Measurements from ENCODE around the gene GCNA.

Gene GCNA

GRCh38 chrX:71615056-71615455 is 36.8 kb downstream of the GCNA start:
- no peak for DNase-seq (ENCODE audit: low read depth)
- TF ChIP-seq, protein P1, sequence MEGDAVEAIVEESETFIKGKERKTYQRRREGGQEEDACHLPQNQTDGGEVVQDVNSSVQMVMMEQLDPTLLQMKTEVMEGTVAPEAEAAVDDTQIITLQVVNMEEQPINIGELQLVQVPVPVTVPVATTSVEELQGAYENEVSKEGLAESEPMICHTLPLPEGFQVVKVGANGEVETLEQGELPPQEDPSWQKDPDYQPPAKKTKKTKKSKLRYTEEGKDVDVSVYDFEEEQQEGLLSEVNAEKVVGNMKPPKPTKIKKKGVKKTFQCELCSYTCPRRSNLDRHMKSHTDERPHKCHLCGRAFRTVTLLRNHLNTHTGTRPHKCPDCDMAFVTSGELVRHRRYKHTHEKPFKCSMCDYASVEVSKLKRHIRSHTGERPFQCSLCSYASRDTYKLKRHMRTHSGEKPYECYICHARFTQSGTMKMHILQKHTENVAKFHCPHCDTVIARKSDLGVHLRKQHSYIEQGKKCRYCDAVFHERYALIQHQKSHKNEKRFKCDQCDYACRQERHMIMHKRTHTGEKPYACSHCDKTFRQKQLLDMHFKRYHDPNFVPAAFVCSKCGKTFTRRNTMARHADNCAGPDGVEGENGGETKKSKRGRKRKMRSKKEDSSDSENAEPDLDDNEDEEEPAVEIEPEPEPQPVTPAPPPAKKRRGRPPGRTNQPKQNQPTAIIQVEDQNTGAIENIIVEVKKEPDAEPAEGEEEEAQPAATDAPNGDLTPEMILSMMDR (IDR thresholded peaks at IDR 0.05; ENCODE audit: low read length, missing control alignments) = no peak
- no peak overlapping the region for H3K4me3 ChIP-seq (replicated peaks; ENCODE audit: low read depth, low read length)

- no peak for DNase-seq (ENCODE audit: low read depth)
- no peak overlapping the region for H3K4me3 ChIP-seq (replicated peaks; ENCODE audit: low read depth, low read length)
- TF ChIP-seq, protein P1 (IDR thresholded peaks at IDR 0.05; ENCODE audit: low read length, missing control alignments) = no peak
Observed at GRCh38 chrX:71615954-71616353, 37.7 kb downstream of the GCNA start.

DNA sequence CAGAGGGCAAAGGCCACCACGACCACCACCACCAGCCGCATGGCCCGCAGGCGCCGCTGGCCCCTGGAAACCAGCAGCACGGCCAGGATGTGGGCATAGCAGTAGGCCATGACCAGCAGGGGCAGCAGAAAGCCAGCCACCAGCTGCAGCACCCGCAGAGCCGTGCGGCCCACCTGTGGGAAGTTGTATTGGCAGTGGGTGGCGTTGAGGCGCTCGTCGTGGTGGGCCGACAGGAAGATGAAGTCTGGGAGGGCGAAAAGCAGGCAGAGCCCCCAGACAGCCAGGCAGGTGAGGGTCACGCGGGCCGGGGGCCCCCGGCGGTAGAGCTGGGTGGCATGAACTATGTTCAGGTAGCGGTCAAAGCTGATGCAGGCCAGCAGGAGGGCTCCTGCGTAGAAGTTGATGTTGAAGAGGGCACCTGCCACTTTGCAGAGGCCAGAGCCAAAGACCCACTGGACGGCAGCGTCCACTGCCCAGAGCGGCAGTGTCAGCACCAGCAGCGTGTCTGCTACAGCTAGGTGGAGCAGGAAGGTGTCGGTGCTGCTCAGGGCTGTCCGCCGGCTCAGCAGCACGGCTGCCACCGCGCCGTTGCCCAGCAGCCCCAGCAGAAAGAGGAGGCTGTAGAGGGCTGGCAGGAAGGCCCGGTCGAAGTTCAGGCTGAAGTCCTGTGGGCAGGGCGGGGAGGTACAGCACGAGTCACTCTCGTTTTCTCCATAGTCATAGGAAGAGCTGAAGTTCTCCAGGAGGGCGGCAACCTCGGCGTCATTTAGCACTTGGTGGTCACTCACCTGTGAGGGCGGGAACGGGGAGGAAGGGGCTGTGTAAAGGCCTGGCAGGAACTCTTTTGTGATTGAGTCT is 38.7 kb downstream of the GCNA start:
- DNase-seq (ENCODE audit: low read depth) = no peak
- H3K4me3 ChIP-seq (replicated peaks; ENCODE audit: low read depth, low read length) = no peak overlapping the region
- TF ChIP-seq, protein P1 (IDR thresholded peaks at IDR 0.05; ENCODE audit: low read length, missing control alignments) = no peak

GRCh38 chrX:71617742-71618141 is 39.5 kb downstream of the GCNA start:
- H3K4me3 ChIP-seq (replicated peaks; ENCODE audit: low read depth, low read length) = no peak overlapping the region
- DNase-seq (ENCODE audit: low read depth) = no peak
- TF ChIP-seq, protein P1 (IDR thresholded peaks at IDR 0.05; ENCODE audit: low read length, missing control alignments) = no peak

DNA sequence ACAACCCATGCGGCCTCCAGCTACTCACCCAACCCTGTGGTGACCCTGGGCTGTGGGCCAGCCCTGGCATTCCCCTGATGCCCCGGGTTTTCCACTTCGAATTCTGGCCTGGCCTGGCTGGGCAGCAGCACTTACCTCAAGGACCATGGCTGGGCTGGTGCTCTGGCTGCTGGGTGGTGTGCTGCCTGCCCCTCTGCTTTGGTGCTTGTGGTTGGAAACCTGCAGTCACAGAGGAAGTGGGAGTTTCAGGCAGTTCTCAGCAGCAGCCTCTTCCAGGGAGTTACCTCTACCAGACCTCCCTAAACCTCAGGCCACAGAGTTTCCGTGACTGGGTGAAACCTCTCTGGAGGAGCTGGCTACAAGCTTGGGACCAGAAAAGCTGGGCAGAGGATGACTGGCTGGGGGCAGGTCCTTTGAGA is 40.1 kb downstream of the GCNA start, which contains the start of gene CXCR3:
Gene CXCR3, minus strand, starts transcription at position 209 of the 419 bp plus-strand sequence. Its CDS starts 62 bp downstream, at position 147.
- DNase-seq (ENCODE audit: low read depth) = peak; percentile 38
- TF ChIP-seq, protein P1 (IDR thresholded peaks at IDR 0.05; ENCODE audit: low read length, missing control alignments) = no peak
- no peak within 1 kb of the TSS for H3K4me3 ChIP-seq (replicated peaks; ENCODE audit: low read depth, low read length)

DNA sequence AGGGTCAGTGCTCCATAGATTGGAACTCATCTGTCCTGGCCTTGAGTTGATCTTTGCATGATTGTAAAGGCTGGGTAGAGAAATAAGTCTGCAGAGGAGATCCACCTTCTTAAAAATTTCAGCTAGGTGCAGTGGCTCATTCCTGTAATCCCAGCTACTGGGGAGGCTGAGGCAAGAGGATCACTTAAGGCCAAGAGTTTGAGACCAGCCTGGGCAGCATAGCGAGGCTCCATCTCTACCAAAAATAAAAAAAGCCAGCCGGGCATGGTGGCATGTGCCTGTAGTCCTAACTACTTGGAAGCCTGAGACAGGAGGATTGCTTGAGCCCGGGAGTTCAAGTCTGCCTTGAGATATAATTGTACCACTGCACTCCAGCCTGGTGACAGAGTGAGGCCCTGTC is 40.5 kb downstream of the GCNA start:
- no peak overlapping the region for H3K4me3 ChIP-seq (replicated peaks; ENCODE audit: low read depth, low read length)
- no peak for DNase-seq (ENCODE audit: low read depth)
- TF ChIP-seq, protein P1 (IDR thresholded peaks at IDR 0.05; ENCODE audit: low read length, missing control alignments) = no peak

Measured in fibroblast of pulmonary artery (primary cell).